ENCODE measurements around the gene GATA1.

- TF ChIP-seq ARNTL (CRISPR knock-in tag; IDR thresholded peaks at IDR 0.05; ENCODE audit: borderline replicate concordance, low read depth) (no peak), CSRNP3 (CRISPR knock-in tag; IDR thresholded peaks at IDR 0.05) (no peak), ZNF565 (CRISPR knock-in tag; conservative IDR thresholded peaks at IDR 0.05; ENCODE audit: low read depth) (no peak), ZNF70 (CRISPR knock-in tag; IDR thresholded peaks at IDR 0.05) (no peak), POU6F1 (CRISPR knock-in tag; IDR thresholded peaks at IDR 0.05; ENCODE audit: borderline replicate concordance, low read depth) (no peak), ESRRG (CRISPR knock-in tag; IDR thresholded peaks at IDR 0.05) (no peak), CREB5 (CRISPR knock-in tag; IDR thresholded peaks at IDR 0.05; ENCODE audit: low read depth) (no peak), ZNF8 (CRISPR knock-in tag; IDR thresholded peaks at IDR 0.05) (no peak), RARB (CRISPR knock-in tag; IDR thresholded peaks at IDR 0.05) (no peak), ZFP3 (CRISPR knock-in tag; IDR thresholded peaks at IDR 0.05) (no peak), BACH2 (CRISPR knock-in tag; IDR thresholded peaks at IDR 0.05; ENCODE audit: borderline replicate concordance) (no peak), CSDC2 (CRISPR knock-in tag; IDR thresholded peaks at IDR 0.05) (no peak)
These were observed 32.2 kb upstream of the GATA1 start for GRCh38 chrX:48754238-48754637.

All from SK-N-SH treated with all-trans-retinoic acid at 6 μM for 48 hours (cell line).